Activated naive CD4-positive, alpha-beta T cell treated with anti-CD3 and anti-CD28 coated beads for 36 hours (primary cell): Measurements from ENCODE around the gene KRTAP4-3. TPM values are rescaled to one million over a fixed set of nuclear protein-coding genes. Genes with fewer than 3 reads are reported as not detected.
"Not testable (repeated sequence)": the region's sequence is repeated elsewhere in the genome, so short reads cannot be mapped to it uniquely, and the experiment has no call there.

Experiments
- CTCF ChIA-PET: fragments of 350-600 bp; sonication (Branson Sonifier 250); formaldehyde crosslinking; loops from one replicate; lab custom pipeline; 2021; ENCODE audit warnings: antibody characterized with exemption; lab: Charles Lee
- DNase-seq: peaks from one replicate; pipeline ENCODE4 v3.0.0-alpha.2; 2020
- H3K27ac Mint-ChIP-seq: one replicate; pipeline ENCODE4 v1.8.0; 2021; ENCODE audit warnings: mild to moderate bottlenecking, mixed read lengths
- H3K27me3 Mint-ChIP-seq: one replicate; pipeline ENCODE4 v1.8.0; 2021; ENCODE audit warnings: low read depth, mixed read lengths
- H3K36me3 Mint-ChIP-seq: one replicate; pipeline ENCODE4 v1.8.0; 2021; ENCODE audit warnings: low read depth, mixed read lengths
- H3K4me1 Mint-ChIP-seq: one replicate; pipeline ENCODE4 v1.8.0; 2021; ENCODE audit warnings: low read depth, mixed read lengths
- H3K4me3 Mint-ChIP-seq: one replicate; pipeline ENCODE4 v1.8.0; 2021; ENCODE audit warnings: mild to moderate bottlenecking, moderate library complexity, mixed read lengths
- H3K9me3 Mint-ChIP-seq: one replicate; pipeline ENCODE4 v1.8.0; 2021; ENCODE audit warnings: mixed read lengths
- intact Hi-C: fragments of 100-400 bp; cut with micrococcal nuclease; formaldehyde crosslinking; loops from one replicate; pipeline ENCODE4 v1.15.1; 2023
- total RNA-seq, 2 experiments: library from RNA; stranded (reverse); gene quantifications; one replicate each; pipeline ENCODE4 v1.2.3, GENCODE V29; 2021

Gene KRTAP4-3
- total RNA-seq, 2 experiments from 2014 or later, result not detected

DNA sequence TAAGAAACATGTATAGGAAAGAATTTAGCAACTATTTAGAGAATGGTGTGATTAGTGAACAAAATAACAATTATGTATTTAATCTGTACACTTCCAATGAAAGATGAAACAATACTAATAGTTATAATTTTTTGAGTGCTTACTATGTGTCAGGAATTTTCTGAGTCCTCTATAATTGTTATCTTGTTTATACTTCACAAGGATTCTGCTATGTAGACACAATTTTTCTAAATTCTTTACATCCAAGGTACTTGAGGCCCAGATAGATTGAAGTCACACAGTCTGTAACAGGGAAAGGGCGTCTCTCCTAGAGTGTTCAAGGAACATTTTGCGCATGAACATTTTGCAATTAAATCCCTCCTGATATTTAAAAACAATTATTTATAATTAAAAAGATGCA, 43.0 kb downstream of the KRTAP4-3 start:
- Mint-ChIP-seq H3K9me3 (peaks cover 6% of the 10 kb centered on the region), H3K4me1 (peaks cover 47% of the 10 kb centered on the region), H3K36me3 (no peaks in the 10 kb centered on the region), H3K27me3 (no peaks in the 10 kb centered on the region), H3K4me3 (no peak overlapping the region), H3K27ac (no peak overlapping the region)
- no peak for DNase-seq
- CTCF ChIA-PET, result no interaction called here
- intact Hi-C loops, result loop anchor here (10.0 kb wide), 1 partner anchor 370 kb away; no protein-coding TSS in a partner anchor

DNA sequence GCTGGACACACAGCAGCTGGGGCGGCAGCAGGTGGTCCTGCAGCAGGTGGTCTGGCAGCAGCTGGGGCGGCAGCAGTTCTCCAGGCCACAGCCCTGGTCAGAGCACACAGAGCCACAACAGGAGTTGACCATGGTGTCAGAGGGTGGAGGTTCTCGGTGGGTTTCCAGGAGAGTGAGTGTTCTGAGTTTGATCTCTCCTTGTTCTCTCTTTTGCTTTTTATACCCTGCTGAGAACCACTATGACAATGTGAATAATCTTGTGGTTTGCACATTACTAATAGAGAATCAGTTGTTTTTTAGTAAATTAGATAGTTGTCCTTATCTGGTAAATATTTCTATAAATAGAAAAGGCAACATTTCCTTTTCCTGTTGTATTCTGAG, 44.0 kb downstream of the KRTAP4-3 start, which contains the start of gene KRTAP4-12:
KRTAP4-12 (minus strand) TSS at position 192 of the 381 bp plus-strand sequence; CDS start at position 132, 60 bp downstream.
- Mint-ChIP-seq H3K4me3 (peak within 1 kb of the TSS; percentile 8), H3K4me1 (peaks cover 52% of the 10 kb centered on the region)
- DNase-seq, CTCF ChIA-PET, H3K27me3 Mint-ChIP-seq, H3K9me3 Mint-ChIP-seq, H3K36me3 Mint-ChIP-seq, H3K27ac Mint-ChIP-seq: not testable (repeated sequence)
- intact Hi-C loops, result loop anchor here (10.0 kb wide), 1 partner anchor 371 kb away; no protein-coding TSS in a partner anchor

DNA sequence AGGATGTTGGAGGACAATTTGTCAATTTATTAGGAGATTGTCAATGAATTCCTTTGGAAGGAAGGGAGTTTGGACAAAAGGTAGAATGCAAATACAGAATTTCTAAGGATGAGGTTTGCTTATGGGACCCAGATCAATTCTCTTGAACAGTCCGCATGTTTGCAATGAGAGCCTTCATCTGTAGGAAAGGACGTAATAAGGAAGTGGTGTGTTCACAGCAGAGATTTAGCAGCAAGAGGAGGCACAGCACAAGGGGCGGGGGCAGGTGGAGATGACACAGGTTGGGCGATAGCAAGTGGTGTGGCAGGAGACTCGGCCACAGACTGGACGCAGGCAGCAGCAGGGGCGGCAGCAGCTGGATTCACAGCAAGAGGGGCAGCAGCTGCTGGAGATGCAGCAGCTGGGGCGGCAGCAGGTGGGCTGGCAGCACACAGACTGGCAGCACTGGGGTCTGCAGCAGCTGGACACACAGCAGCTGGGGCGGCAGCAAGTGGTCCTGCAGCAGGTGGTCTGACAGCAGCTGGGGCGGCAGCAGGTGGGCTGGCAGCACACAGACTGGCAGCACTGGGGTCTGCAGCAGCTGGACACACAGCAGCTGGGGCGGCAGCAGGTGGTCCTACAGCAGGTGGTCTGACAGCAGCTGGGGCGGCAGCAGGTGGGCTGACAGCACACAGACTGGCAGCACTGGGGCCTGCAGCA, 44.6 kb downstream of the KRTAP4-3 start:
- H3K4me3 Mint-ChIP-seq, result peak overlapping the region; percentile 8
- DNase-seq, H3K36me3 Mint-ChIP-seq, H3K9me3 Mint-ChIP-seq, H3K27me3 Mint-ChIP-seq, CTCF ChIA-PET, H3K27ac Mint-ChIP-seq: not testable (repeated sequence)
- intact Hi-C loops, result loop anchor here (10.0 kb wide), 1 partner anchor 371 kb away; no protein-coding TSS in a partner anchor
- H3K4me1 Mint-ChIP-seq, result peaks cover 52% of the 10 kb centered on the region

DNA sequence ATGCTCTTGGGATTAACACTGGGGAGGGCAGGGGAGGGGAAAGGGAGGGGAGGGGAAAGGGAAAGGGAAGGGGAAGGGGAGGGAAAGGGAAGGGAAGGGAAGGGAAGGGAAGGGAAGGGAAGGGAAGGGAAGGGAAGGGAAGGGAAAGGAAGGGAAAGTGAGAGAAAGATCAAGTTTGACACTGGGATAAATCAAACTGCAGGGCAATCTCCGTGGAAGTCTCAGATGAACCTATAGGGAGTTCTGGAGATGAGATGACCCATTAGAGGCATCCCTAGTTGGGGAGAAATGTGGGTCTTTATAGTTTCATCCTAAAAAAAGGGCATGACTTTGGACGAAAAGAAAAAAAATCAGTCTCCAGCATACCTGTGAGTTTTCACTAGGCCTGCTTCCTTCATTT, 46.3 kb downstream of the KRTAP4-3 start:
- CTCF ChIA-PET, result interaction anchor here (1.0 kb wide), 1 partner anchor 9 kb away, joined by 3 read pairs; no protein-coding TSS in a partner anchor
- Mint-ChIP-seq H3K36me3 (no peaks in the 10 kb centered on the region), H3K4me1 (peaks cover 52% of the 10 kb centered on the region), H3K27me3 (no peaks in the 10 kb centered on the region), H3K4me3 (no peak overlapping the region), H3K27ac (no peak overlapping the region), H3K9me3 (peaks cover 6% of the 10 kb centered on the region)
- intact Hi-C loops, result loop anchor here (10.0 kb wide), 1 partner anchor 373 kb away; no protein-coding TSS in a partner anchor
- DNase-seq, result no peak

DNA sequence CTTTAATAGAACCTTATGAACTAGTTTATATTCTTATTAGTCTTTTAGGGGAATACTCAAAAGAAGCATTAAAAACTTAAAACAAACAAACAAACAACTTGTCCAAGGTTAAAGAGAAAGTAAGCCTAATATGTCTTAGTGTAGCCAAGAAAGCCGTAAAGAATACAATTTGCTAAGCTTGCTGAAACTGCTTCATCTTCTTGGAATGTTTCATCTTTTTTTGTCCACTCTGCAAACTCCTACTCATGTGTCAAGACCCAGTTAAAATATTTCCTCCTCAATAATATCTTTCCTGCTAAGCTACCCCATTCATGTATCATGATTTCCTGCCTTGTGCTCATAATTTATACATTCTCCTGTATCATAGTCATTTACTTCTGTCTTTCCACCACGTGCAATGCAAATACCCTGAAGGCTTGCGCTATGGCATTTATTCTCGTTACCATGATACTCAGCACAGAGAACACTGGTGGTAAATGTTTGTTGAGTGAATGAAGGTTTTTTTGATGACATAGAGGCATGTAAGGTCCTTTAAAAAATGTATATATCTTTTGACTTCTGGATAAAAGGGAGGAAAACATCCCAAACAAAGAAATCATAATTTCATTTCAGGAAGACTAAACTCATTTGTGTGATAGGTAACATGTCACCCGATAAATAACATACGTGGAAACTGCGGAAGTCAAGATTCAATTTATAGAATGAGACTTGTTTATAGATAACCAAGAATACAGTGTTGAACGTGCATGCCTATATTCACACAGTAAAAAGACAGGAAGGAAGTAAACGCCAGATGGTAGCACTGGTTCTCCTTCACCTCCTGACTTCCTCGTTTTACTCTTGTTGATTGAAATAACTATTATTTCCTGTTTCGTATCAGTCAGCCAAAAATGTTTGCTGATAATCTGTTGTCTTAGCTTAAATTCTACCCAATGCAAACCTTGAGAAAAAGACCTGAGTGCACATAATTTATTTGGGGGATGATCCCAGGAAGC, 48.0 kb downstream of the KRTAP4-3 start:
- intact Hi-C loops, result loop anchor here (10.0 kb wide), 1 partner anchor 375 kb away; no protein-coding TSS in a partner anchor
- H3K27me3 Mint-ChIP-seq, H3K9me3 Mint-ChIP-seq, H3K36me3 Mint-ChIP-seq, CTCF ChIA-PET, H3K4me3 Mint-ChIP-seq: not testable (repeated sequence)
- Mint-ChIP-seq H3K27ac (peak overlapping the region; percentile 50), H3K4me1 (peaks cover 40% of the 10 kb centered on the region)
- DNase-seq, result peak; percentile 15

DNA sequence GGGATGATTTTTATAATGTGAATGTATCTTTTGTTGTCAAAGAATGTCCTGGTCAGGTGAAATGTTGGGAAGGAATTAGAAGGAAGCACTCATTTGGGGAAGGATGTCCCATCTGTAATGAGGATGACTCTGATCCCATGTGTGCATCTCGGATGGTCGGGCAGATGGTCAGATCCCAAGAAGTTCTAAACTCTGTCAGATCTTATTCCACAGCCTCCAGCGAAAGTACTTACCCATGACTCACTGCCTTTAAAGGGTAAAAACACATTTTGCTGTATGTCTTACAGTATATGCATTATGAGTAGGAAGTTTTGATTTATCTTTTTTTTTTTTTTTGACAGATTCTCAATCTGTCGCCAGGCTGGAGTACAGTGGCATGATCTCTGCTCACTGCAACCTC, 49.3 kb downstream of the KRTAP4-3 start:
- no peaks in the 10 kb centered on the region for H3K36me3 Mint-ChIP-seq
- H3K27me3 Mint-ChIP-seq, result no peaks in the 10 kb centered on the region
- no peak overlapping the region for H3K27ac Mint-ChIP-seq
- DNase-seq, result no peak
- no peak overlapping the region for H3K4me3 Mint-ChIP-seq
- CTCF ChIA-PET, result no interaction called here
- intact Hi-C loops, result no loop called here
- peaks cover 6% of the 10 kb centered on the region for H3K9me3 Mint-ChIP-seq
- H3K4me1 Mint-ChIP-seq, result peaks cover 28% of the 10 kb centered on the region

DNA sequence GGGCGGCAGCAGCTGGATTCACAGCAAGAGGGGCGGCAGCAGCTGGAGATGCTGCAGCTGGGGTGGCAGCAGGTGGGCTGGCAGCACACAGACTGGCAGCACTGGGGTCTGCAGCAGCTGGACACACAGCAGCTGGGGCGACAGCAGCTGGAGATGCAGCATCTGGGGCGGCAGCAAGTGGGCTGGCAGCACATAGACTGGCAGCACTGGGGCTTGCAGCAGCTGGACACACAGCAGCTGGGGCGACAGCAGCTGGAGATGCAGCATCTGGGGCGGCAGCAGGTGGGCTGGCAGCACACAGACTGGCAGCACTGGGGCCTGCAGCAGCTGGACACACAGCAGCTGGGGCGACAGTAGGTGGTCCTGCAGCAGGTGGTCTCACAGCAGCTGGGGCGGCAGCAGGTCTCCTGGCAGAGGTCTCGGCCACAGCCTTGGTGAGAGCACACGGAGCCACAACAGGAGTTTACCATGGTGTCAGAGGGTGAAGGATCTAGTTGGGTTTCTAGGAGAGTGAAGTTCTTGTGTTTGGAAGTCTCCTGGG, 50.1 kb downstream of the KRTAP4-3 start, which contains the start of gene KRTAP4-11:
KRTAP4-11 (minus strand) TSS at position 528 of the 541 bp plus-strand sequence; CDS start at position 470, 58 bp downstream.
- H3K27ac Mint-ChIP-seq, DNase-seq, intact Hi-C loops, H3K27me3 Mint-ChIP-seq, H3K36me3 Mint-ChIP-seq, H3K9me3 Mint-ChIP-seq, CTCF ChIA-PET, H3K4me3 Mint-ChIP-seq: not testable (repeated sequence)
- peaks cover 21% of the 10 kb centered on the region for H3K4me1 Mint-ChIP-seq

Other genes starting within 250 kb of the KRTAP4-3 start
- gene KRT23, start 230.6 kb downstream of the KRTAP4-3 start, total RNA-seq, result not detected
- not detected for gene KRT39, start 201.3 kb downstream of the KRTAP4-3 start, total RNA-seq
- not detected for gene KRT40, start 183.9 kb downstream of the KRTAP4-3 start, total RNA-seq
- not detected for gene KRTAP3-3, start 174.1 kb downstream of the KRTAP4-3 start, total RNA-seq
- not detected for gene KRTAP3-2, start 168.3 kb downstream of the KRTAP4-3 start, total RNA-seq
- gene KRTAP3-1, start 159.1 kb downstream of the KRTAP4-3 start, total RNA-seq, result not detected
- not detected for gene KRTAP1-5, start 141.0 kb downstream of the KRTAP4-3 start, total RNA-seq
- not detected for gene KRTAP1-4, start 138.0 kb downstream of the KRTAP4-3 start, total RNA-seq
- gene KRTAP1-3, start 133.3 kb downstream of the KRTAP4-3 start, total RNA-seq, result not detected
- not detected for gene KRTAP1-1, start 126.8 kb downstream of the KRTAP4-3 start, total RNA-seq
- not detected for gene KRTAP2-1, start 120.9 kb downstream of the KRTAP4-3 start, total RNA-seq
- not detected for gene KRTAP2-2, start 113.0 kb downstream of the KRTAP4-3 start, total RNA-seq
- gene KRTAP2-3, start 108.1 kb downstream of the KRTAP4-3 start, total RNA-seq, result not detected
- not detected for gene KRTAP2-4, start 102.3 kb downstream of the KRTAP4-3 start, total RNA-seq
- not detected for gene KRTAP4-7, start 84.1 kb downstream of the KRTAP4-3 start, total RNA-seq
- not detected for gene KRTAP4-8, start 70.1 kb downstream of the KRTAP4-3 start, total RNA-seq
- gene KRTAP4-16, start 66.0 kb downstream of the KRTAP4-3 start, total RNA-seq, result not detected
- gene KRTAP4-9, start 62.8 kb downstream of the KRTAP4-3 start, total RNA-seq, result not detected
- not detected for gene KRTAP4-11, start 49.8 kb downstream of the KRTAP4-3 start, total RNA-seq
- gene KRTAP4-12, start 44.0 kb downstream of the KRTAP4-3 start, total RNA-seq, result not detected
- gene KRTAP4-6, start 27.7 kb downstream of the KRTAP4-3 start, total RNA-seq, result not detected
- gene KRTAP4-5, start 18.4 kb downstream of the KRTAP4-3 start, total RNA-seq, result not detected
- gene KRTAP4-4, start 7.5 kb downstream of the KRTAP4-3 start, total RNA-seq, result not detected
- not detected for gene KRTAP4-2, start 10.0 kb upstream of the KRTAP4-3 start, total RNA-seq
- not detected for gene KRTAP4-1, start 16.7 kb upstream of the KRTAP4-3 start, total RNA-seq
- not detected for gene KRTAP9-1, start 21.7 kb upstream of the KRTAP4-3 start, total RNA-seq
- not detected for gene KRTAP9-2, start 58.4 kb upstream of the KRTAP4-3 start, total RNA-seq
- not detected for gene KRTAP9-3, start 64.2 kb upstream of the KRTAP4-3 start, total RNA-seq
- gene KRTAP9-8, start 69.8 kb upstream of the KRTAP4-3 start, total RNA-seq, result not detected
- not detected for gene KRTAP9-4, start 81.5 kb upstream of the KRTAP4-3 start, total RNA-seq
- not detected for gene KRTAP9-9, start 87.2 kb upstream of the KRTAP4-3 start, total RNA-seq
- gene KRTAP9-6, start 97.2 kb upstream of the KRTAP4-3 start, total RNA-seq, result not detected
- gene KRTAP9-7, start 107.5 kb upstream of the KRTAP4-3 start, total RNA-seq, result not detected
- gene KRTAP29-1, start 134.6 kb upstream of the KRTAP4-3 start, total RNA-seq, result not detected
- under 1 TPM in 1 of 2 experiments, not detected in 1; 0.15 TPM for gene KRTAP16-1, start 141.1 kb upstream of the KRTAP4-3 start, total RNA-seq
- not detected for gene KRTAP17-1, start 147.5 kb upstream of the KRTAP4-3 start, total RNA-seq
- not detected for gene KRT33A, start 182.6 kb upstream of the KRTAP4-3 start, total RNA-seq
- gene KRT33B, start 201.6 kb upstream of the KRTAP4-3 start, total RNA-seq, result not detected
- not detected for gene KRT34, start 214.1 kb upstream of the KRTAP4-3 start, total RNA-seq
- gene KRT31, start 229.4 kb upstream of the KRTAP4-3 start, total RNA-seq, result not detected